SK-N-MC (cell line): ENCODE measurements around the gene F2RL2.

ENCODE experiments used
- EZH2 ChIP-seq: fragments of 200-600 bp; sonication (generic); IDR thresholded peaks from one replicate; pipeline ENCODE4 v1.6.1; 2017; ENCODE audit warnings: antibody characterized with exemption
- POLR2AphosphoS5 ChIP-seq: IDR thresholded peaks from 2 replicates; pipeline ENCODE4 v1.6.1; 2012; ENCODE audit warnings: mild to moderate bottlenecking, low read depth, low read length, borderline replicate concordance

- TF ChIP-seq EZH2: no peak
- no peak for TF ChIP-seq POLR2AphosphoS5
Observed at GRCh38 chr5:76643371-76643770, 20.2 kb upstream of the F2RL2 start.
